Measurements from ENCODE around the gene TMEM63B.
"Not testable (repeated sequence)": the region's sequence is repeated elsewhere in the genome, so short reads cannot be mapped to it uniquely, and the experiment has no call there.

Gene TMEM63B

GRCh38 chr6:44196351-44196750, 69.0 kb downstream of the TMEM63B start:
- not testable (repeated sequence) for DNase-seq

- DNase-seq, result no peak
Measured at GRCh38 chr6:44198684-44199083, 71.3 kb downstream of the TMEM63B start.

DNA sequence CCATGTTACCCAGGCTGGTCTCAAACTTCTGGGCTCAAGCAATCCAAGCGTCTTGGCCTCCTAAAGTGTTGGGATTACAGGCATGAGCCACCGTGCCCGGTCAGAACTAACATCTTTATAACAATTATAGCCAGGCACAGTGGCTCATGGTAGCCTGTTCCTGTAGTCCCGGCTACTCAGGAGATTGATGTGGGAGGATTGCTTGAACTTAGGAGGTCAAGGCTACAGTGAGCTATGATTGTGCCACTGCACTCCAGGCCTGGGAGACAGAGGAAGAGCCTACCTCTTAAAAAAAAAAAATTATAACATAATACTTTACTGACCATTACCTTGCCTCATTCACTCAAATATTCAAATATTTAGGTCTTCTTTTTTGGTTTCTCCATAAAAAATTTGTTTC, 72.5 kb downstream of the TMEM63B start:
- no peak for DNase-seq

- no peak for DNase-seq
Measured at GRCh38 chr6:44201200-44201599, 73.8 kb downstream of the TMEM63B start.

DNA sequence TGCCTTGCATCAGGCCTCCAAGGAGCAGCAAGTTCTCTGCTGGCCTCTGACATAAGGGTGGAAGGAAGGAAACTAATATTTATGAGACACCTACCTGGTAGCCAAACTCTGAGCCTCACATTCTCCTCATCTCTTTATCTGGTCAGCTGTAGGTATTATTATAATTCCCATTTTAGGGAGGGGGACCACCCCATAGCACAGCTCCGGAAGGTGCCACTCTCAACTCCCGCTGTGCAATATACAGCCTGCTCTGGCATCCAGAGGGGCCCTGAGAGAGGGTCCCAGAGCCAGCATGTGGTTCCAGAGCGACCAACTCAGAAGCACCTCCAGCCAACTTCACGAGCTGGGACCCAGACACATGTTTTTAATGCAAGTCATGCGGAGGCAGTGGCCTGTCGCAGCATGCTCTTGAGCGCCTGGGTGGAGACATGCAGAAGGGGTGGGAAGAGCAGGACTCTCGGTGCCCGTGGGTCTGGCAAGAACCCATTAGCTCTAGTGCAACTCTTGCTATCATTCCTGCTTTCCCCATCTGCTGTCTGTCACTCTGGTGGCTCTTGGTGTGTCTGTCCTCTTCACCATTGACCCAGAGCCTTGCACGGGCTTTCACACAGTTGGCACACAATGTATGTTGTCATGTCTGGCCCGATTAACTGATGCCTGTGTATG, 74.4 kb downstream of the TMEM63B start:
- DNase-seq, result no peak

DNA sequence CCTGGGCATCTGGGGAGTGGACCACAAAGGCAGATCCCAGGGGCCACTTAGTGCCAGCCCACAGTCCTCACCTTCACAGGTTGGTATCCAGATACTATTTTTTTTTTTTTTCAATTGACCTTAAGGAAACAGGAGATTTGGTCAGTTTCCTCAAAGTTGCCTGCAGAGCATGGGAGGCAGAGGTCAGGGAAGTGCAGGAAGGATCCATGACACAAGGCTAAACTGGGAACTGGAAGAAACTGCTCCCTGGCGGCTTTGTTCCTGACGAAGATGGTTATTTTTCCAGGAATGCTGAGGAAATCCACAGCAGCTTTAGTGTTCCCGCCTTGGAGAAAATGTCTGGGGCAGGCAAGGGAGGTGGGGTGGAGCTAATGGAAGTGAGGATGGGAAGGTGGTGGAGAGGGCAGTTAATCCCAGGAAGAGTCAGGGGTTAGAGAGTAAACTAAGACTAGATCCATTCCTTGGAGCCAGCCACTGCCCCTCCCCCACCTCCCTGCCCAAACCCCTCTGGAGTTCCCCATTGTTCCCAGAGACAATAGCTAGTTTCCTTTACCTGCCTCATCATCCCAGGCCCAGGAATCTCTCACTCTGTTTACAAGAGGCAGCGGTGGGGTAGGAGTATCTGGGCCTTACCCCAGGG, 75.1 kb downstream of the TMEM63B start:
- DNase-seq, result no peak

DNA sequence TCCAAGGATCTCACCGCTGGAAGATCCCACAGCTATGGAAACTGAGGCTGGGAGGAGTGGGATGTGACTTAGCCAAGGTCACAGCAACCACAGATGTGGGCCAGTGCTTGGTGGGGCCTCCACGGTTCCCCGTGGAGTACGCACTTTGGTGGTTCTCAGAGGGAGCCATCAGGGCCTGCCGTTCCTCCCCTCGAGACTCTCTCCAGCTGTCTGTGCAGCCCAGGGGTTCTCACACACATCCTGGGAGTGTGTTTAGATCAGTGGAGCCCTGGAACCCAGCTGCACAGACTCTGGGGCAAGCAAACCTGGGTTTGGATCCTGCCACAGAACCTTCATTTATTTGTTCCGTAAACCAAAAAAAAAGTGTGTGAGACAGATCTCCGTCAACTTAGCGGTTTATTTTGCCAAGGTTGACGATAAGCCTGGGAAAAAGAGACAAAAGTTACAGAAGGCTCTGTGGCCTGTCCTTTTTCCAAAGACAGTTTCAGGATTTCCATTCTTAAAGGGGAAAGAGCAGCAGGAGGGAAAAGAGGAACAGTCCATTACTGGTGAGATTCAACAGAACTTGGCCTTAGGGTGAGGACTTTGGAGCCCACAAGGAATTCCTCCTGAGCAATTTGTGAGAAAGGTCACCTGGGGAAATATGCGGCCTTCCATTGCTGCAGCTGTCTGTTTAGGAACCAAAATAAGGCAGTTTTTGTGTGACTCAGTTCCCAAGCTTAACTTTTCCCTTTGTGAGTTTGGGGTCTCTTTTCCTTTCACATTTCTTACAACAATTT, 75.8 kb downstream of the TMEM63B start:
- no peak for DNase-seq

- DNase-seq, result no peak
Measured at GRCh38 chr6:44203955-44204354, 76.6 kb downstream of the TMEM63B start.
